Colonic mucosa (tissue), 4 donors: Measurements from ENCODE around the gene KRT71. TPM values are rescaled to one million over a fixed set of nuclear protein-coding genes. Genes with fewer than 3 reads are reported as not detected.

Source experiments
- DNase-seq: peaks from one replicate; pipeline ENCODE4 v3.0.0-alpha.2; 2020
- H3K27ac ChIP-seq: fragments of 200-600 bp; one replicate; pipeline ENCODE4 v1.8.0; 2021
- H3K27me3 ChIP-seq: fragments of 200-600 bp; one replicate; pipeline ENCODE4 v1.8.0; 2021
- H3K36me3 ChIP-seq: fragments of 200-600 bp; one replicate; pipeline ENCODE4 v1.8.0; 2021
- H3K4me1 ChIP-seq: fragments of 200-600 bp; one replicate; pipeline ENCODE4 v1.8.0; 2021; ENCODE audit warnings: mild to moderate bottlenecking
- H3K4me3 ChIP-seq: fragments of 200-600 bp; one replicate; pipeline ENCODE4 v1.8.0; 2021
- H3K9ac ChIP-seq, 2 donors: one replicate each; pipeline ENCODE4 v1.7.0; 2013; ENCODE audit warnings: control low read depth in 2 of 2, low read depth in 2 of 2, low read length in 2 of 2
- H3K9me3 ChIP-seq: fragments of 200-600 bp; one replicate; pipeline ENCODE4 v1.8.0; 2021
- intact Hi-C: fragments of 100-400 bp; cut with DNase I; formaldehyde crosslinking; loops from one replicate; pipeline ENCODE4 v1.14.1; 2022
- total RNA-seq, 2 donors: library from RNA; stranded (reverse); fragmentation: NEBNext Ultra II Directional in 1 of 2; extraction: Animal tissue kit (Norgen Biotek cat#: 25700) in 1 of 2; gene quantifications; one replicate each; pipeline ENCODE4 v1.2.1, GENCODE V29; 2021
- TF ChIP-seq, protein P1 (sequence below): fragments of 200-600 bp; IDR thresholded peaks from one replicate; pipeline ENCODE4 v1.8.0; 2022; ENCODE audit warnings: antibody characterized with exemption, mild to moderate bottlenecking
- donor health status: healthy.
- donor health status: DM: no; HTN: no; CAD: no.
- donor health status: DM: no; HTN: no; CAD: no.

KRT71 gene
- total RNA-seq, 2 donors from 2014 or later, result not detected

DNA sequence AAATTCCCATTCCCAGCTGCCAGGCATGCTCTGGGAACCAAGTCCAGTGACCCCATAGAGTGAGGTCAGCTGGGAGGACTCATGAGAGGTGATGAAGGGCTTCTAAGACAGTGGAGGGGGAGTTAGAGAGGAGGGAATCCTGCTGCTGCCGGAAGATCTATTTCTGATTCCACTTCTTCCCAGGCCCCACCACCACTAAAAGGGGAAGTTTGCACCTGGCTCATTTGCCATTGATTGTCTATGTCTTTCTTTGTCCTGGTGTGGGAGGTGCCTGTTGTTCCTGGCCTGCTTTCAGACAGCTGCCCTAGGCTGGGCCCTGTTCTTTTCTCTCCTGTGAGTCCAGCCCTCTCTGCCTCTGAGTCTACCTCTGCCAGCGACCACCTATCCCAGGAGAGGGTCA is 56.9 kb downstream of the KRT71 start:
- Histone ChIP-seq H3K27me3 (no peaks in the 10 kb centered on the region), H3K9me3 (no peaks in the 10 kb centered on the region), H3K4me3 (no peak overlapping the region), H3K27ac (no peak overlapping the region), H3K4me1 (no peaks in the 10 kb centered on the region), H3K9ac (no peak overlapping the region), H3K36me3 (no peaks in the 10 kb centered on the region)
- DNase-seq, result no peak
- TF ChIP-seq, protein P1, sequence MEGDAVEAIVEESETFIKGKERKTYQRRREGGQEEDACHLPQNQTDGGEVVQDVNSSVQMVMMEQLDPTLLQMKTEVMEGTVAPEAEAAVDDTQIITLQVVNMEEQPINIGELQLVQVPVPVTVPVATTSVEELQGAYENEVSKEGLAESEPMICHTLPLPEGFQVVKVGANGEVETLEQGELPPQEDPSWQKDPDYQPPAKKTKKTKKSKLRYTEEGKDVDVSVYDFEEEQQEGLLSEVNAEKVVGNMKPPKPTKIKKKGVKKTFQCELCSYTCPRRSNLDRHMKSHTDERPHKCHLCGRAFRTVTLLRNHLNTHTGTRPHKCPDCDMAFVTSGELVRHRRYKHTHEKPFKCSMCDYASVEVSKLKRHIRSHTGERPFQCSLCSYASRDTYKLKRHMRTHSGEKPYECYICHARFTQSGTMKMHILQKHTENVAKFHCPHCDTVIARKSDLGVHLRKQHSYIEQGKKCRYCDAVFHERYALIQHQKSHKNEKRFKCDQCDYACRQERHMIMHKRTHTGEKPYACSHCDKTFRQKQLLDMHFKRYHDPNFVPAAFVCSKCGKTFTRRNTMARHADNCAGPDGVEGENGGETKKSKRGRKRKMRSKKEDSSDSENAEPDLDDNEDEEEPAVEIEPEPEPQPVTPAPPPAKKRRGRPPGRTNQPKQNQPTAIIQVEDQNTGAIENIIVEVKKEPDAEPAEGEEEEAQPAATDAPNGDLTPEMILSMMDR, result no peak
- intact Hi-C loops, result no loop called here

DNA sequence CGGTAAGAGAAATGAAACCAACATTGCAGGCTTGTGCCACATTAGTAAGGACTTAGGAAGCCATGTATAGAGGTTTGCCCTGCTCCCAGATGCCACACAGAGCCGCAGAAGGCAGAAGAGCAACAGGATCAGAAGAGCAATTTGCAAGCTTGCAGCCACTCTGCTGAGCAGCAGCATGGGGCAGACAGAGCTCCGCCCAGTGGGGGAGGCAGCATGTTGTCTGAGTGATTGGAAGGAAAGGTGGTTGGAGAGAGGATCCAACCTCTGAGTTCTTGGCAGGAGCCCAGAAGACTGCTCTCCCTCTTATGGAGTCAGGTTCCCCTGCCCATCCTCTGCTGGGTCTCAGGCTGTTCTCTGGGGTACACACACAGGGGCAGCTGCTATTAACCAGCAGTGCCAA is 57.6 kb downstream of the KRT71 start:
- H3K9me3 ChIP-seq, result no peaks in the 10 kb centered on the region
- H3K4me1 ChIP-seq, result no peaks in the 10 kb centered on the region
- H3K4me3 ChIP-seq, result no peak overlapping the region
- intact Hi-C loops, result no loop called here
- no peaks in the 10 kb centered on the region for H3K36me3 ChIP-seq
- no peaks in the 10 kb centered on the region for H3K27me3 ChIP-seq
- H3K27ac ChIP-seq, result no peak overlapping the region
- DNase-seq, result no peak
- TF ChIP-seq, protein P1, result no peak
- H3K9ac ChIP-seq, result no peak overlapping the region

DNA sequence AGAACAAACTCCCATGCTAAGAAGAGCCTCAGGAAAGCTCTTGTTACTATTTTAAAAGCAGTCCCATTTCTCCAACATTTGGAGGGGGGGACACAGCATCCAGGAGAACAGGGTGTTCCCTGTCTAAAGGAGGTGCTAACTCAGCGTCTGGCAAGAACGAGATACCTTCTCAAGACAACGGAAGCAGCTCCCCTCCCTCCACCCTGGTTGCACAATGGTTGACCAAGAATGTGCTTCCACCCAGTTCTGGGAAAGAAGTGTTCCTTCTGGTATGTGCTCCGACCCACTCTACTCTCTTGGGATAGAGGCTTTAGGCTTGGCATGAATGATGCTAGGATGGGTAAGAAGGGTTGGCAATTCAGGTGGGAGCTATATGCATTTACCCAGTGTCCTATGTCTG is 58.4 kb downstream of the KRT71 start:
- Histone ChIP-seq H3K4me1 (no peaks in the 10 kb centered on the region), H3K27me3 (no peaks in the 10 kb centered on the region), H3K27ac (no peak overlapping the region), H3K36me3 (no peaks in the 10 kb centered on the region), H3K9me3 (no peaks in the 10 kb centered on the region), H3K4me3 (no peak overlapping the region), H3K9ac (no peak overlapping the region)
- DNase-seq, result no peak
- TF ChIP-seq, protein P1, result no peak
- intact Hi-C loops, result no loop called here

DNA sequence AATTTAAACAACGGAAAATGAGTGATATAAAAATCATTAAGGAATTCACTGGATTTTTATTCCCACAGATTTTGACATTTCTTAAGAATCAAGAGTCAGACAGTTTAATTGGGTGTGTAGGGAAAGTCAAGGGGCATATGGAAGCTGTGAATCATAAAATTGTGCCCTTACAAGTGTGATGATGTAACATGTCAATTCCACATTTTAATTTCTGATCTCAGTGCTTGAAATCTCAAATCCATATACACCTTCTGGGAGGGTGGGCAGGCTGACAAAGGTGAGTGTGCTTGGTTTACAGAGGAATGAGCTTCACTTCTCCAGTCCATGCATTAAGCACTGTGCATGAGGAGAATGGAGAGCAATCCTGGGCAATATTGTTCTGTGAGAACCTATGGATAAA is 58.8 kb downstream of the KRT71 start:
- H3K4me1 ChIP-seq, result no peaks in the 10 kb centered on the region
- intact Hi-C loops, result no loop called here
- no peaks in the 10 kb centered on the region for H3K27me3 ChIP-seq
- no peak for DNase-seq
- TF ChIP-seq, protein P1, result no peak
- no peaks in the 10 kb centered on the region for H3K9me3 ChIP-seq
- H3K36me3 ChIP-seq, result no peaks in the 10 kb centered on the region
- no peak overlapping the region for H3K27ac ChIP-seq
- no peak overlapping the region for H3K4me3 ChIP-seq
- no peak overlapping the region for H3K9ac ChIP-seq

Other genes starting within 250 kb of the KRT71 start
- not detected for gene KRT83, start 231.7 kb downstream of the KRT71 start, total RNA-seq
- gene KRT85, start 185.7 kb downstream of the KRT71 start, total RNA-seq, result not detected
- gene KRT84, start 167.5 kb downstream of the KRT71 start, total RNA-seq, result not detected
- gene KRT82, start 146.8 kb downstream of the KRT71 start, total RNA-seq, result not detected
- gene KRT75, start 118.8 kb downstream of the KRT71 start, total RNA-seq, result under 1 TPM in 1 of 2 donors, not detected in 1; 0.10 TPM
- gene KRT6B, start 101.0 kb downstream of the KRT71 start, total RNA-seq, result 1 to 10 TPM in 1 of 2 donors, under 1 TPM in 1; 0.13 to 1.4 TPM
- gene KRT6C, start 79.3 kb downstream of the KRT71 start, total RNA-seq, result not detected
- not detected for gene KRT6A, start 59.9 kb downstream of the KRT71 start, total RNA-seq
- gene KRT5, start 32.8 kb downstream of the KRT71 start, total RNA-seq, result not detected
- gene KRT74, start 20.7 kb upstream of the KRT71 start, total RNA-seq, result not detected
- under 1 TPM in 1 of 2 donors, not detected in 1; 0.25 TPM for gene KRT72, start 48.3 kb upstream of the KRT71 start, total RNA-seq
- gene KRT73, start 65.4 kb upstream of the KRT71 start, total RNA-seq, result not detected
- not detected for gene KRT2, start 99.1 kb upstream of the KRT71 start, total RNA-seq
- 1 to 10 TPM in 1 of 2 donors, not detected in 1; 1.2 TPM for gene KRT1, start 127.3 kb upstream of the KRT71 start, total RNA-seq
- gene KRT77, start 150.4 kb upstream of the KRT71 start, total RNA-seq, result not detected
- not detected for gene KRT76, start 224.2 kb upstream of the KRT71 start, total RNA-seq
- gene KRT3, start 243.0 kb upstream of the KRT71 start, total RNA-seq, result not detected